ENCODE measurements around the gene HYAL2.
A peak's percentile ranks its signal among the peaks of the same experiment; 100 is the strongest.
"Not testable (repeated sequence)": the region's sequence is repeated elsewhere in the genome, so short reads cannot be mapped to it uniquely, and the experiment has no call there.

HYAL2 gene

GRCh38 chr3:50316657-50317242 lies 5.8 kb downstream of the HYAL2 start:
- peak overlapping the region; percentile 35 for H3K27ac Mint-ChIP-seq
- peaks cover 27% of the 10 kb centered on the region for H3K4me1 Mint-ChIP-seq (ENCODE audit: low read depth)
- H3K27me3 Mint-ChIP-seq = no peaks in the 10 kb centered on the region
- H3K4me3 Mint-ChIP-seq = peak overlapping the region; percentile 63
- no peaks in the 10 kb centered on the region for H3K9me3 Mint-ChIP-seq (ENCODE audit: low read depth)
- peaks cover 2% of the 10 kb centered on the region for H3K36me3 Mint-ChIP-seq

GRCh38 chr3:50314816-50315215 lies 7.7 kb downstream of the HYAL2 start:
- no peaks in the 10 kb centered on the region for H3K9me3 Mint-ChIP-seq (ENCODE audit: low read depth)
- peaks cover 20% of the 10 kb centered on the region for H3K4me1 Mint-ChIP-seq (ENCODE audit: low read depth)
- H3K36me3 Mint-ChIP-seq = peaks cover 2% of the 10 kb centered on the region
- H3K27ac Mint-ChIP-seq = no peak overlapping the region
- no peaks in the 10 kb centered on the region for H3K27me3 Mint-ChIP-seq
- no peak overlapping the region for H3K4me3 Mint-ChIP-seq

- no peak overlapping the region for H3K4me3 Mint-ChIP-seq
- no peaks in the 10 kb centered on the region for H3K9me3 Mint-ChIP-seq (ENCODE audit: low read depth)
- H3K27ac Mint-ChIP-seq = peak overlapping the region; percentile 8
- no peaks in the 10 kb centered on the region for H3K27me3 Mint-ChIP-seq
- peaks cover 2% of the 10 kb centered on the region for H3K36me3 Mint-ChIP-seq
- H3K4me1 Mint-ChIP-seq (ENCODE audit: low read depth) = peaks cover 19% of the 10 kb centered on the region
These were observed 8.2 kb downstream of the HYAL2 start for GRCh38 chr3:50314342-50314741.

GRCh38 chr3:50312041-50312440 lies 10.5 kb downstream of the HYAL2 start:
- not testable (repeated sequence) for H3K4me3 Mint-ChIP-seq; H3K27me3 Mint-ChIP-seq; H3K36me3 Mint-ChIP-seq; H3K27ac Mint-ChIP-seq; H3K9me3 Mint-ChIP-seq (ENCODE audit: low read depth)
- peaks cover 12% of the 10 kb centered on the region for H3K4me1 Mint-ChIP-seq (ENCODE audit: low read depth)

GRCh38 chr3:50304601-50305000 lies 17.9 kb downstream of the HYAL2 start:
- Mint-ChIP-seq H3K9me3 (ENCODE audit: low read depth) (no peaks in the 10 kb centered on the region), H3K36me3 (no peaks in the 10 kb centered on the region), H3K27me3 (no peaks in the 10 kb centered on the region), H3K4me1 (ENCODE audit: low read depth) (peaks cover 16% of the 10 kb centered on the region), H3K27ac (no peak overlapping the region), H3K4me3 (no peak overlapping the region)

GRCh38 chr3:50303013-50303815 lies 19.3 kb downstream of the HYAL2 start, which contains the start of gene HYAL1:
HYAL1 (minus strand) TSS chr3:50303574; CDS start chr3:50302956, 618 bp downstream.
- Mint-ChIP-seq H3K9me3 (ENCODE audit: low read depth) (no peaks in the 10 kb centered on the region), H3K4me1 (ENCODE audit: low read depth) (peaks cover 19% of the 10 kb centered on the region), H3K4me3 (no peak within 1 kb of the TSS), H3K27me3 (no peaks in the 10 kb centered on the region), H3K36me3 (no peaks in the 10 kb centered on the region), H3K27ac (no peak within 1 kb of the TSS)

GRCh38 chr3:50302095-50303012 lies 20.2 kb downstream of the HYAL2 start:
- Mint-ChIP-seq H3K27ac (no peak overlapping the region), H3K27me3 (no peaks in the 10 kb centered on the region), H3K36me3 (no peaks in the 10 kb centered on the region), H3K4me3 (no peak overlapping the region), H3K9me3 (ENCODE audit: low read depth) (no peaks in the 10 kb centered on the region), H3K4me1 (ENCODE audit: low read depth) (peaks cover 26% of the 10 kb centered on the region)

- H3K4me1 Mint-ChIP-seq (ENCODE audit: low read depth) = peaks cover 26% of the 10 kb centered on the region
- no peaks in the 10 kb centered on the region for H3K36me3 Mint-ChIP-seq
- H3K9me3 Mint-ChIP-seq (ENCODE audit: low read depth) = no peaks in the 10 kb centered on the region
- H3K4me3 Mint-ChIP-seq = peak overlapping the region; percentile 97
- no peaks in the 10 kb centered on the region for H3K27me3 Mint-ChIP-seq
- H3K27ac Mint-ChIP-seq = peak overlapping the region; percentile 98
These were observed 21.8 kb downstream of the HYAL2 start for GRCh38 chr3:50300681-50301254.

- Mint-ChIP-seq H3K36me3 (no peaks in the 10 kb centered on the region), H3K4me1 (ENCODE audit: low read depth) (peaks cover 26% of the 10 kb centered on the region), H3K9me3 (ENCODE audit: low read depth) (no peaks in the 10 kb centered on the region), H3K27ac (peak overlapping the region; percentile 98), H3K4me3 (peak overlapping the region; percentile 97), H3K27me3 (no peaks in the 10 kb centered on the region)
These were observed 22.4 kb downstream of the HYAL2 start for GRCh38 chr3:50299929-50300680.

GRCh38 chr3:50299638-50299928 lies 23.0 kb downstream of the HYAL2 start:
- peaks cover 24% of the 10 kb centered on the region for H3K4me1 Mint-ChIP-seq (ENCODE audit: low read depth)
- no peaks in the 10 kb centered on the region for H3K27me3 Mint-ChIP-seq

GRCh38 chr3:50298836-50299637 lies 23.5 kb downstream of the HYAL2 start, which contains the start of the genes HYAL3 and NAA80:
HYAL3 (minus strand) TSS chr3:50299405; CDS start chr3:50295602, 3,803 bp downstream.
NAA80 (minus strand) TSS chr3:50299405; CDS start chr3:50297463, 1,942 bp downstream.
- Mint-ChIP-seq H3K27ac (peak within 1 kb of the TSS; percentile 98), H3K36me3 (no peaks in the 10 kb centered on the region), H3K27me3 (no peaks in the 10 kb centered on the region), H3K9me3 (ENCODE audit: low read depth) (no peaks in the 10 kb centered on the region), H3K4me1 (ENCODE audit: low read depth) (peaks cover 22% of the 10 kb centered on the region), H3K4me3 (peak within 1 kb of the TSS; percentile 97)

More at GRCh38 chr3:50299638-50299928, 23.0 kb downstream of the HYAL2 start:
- peak overlapping the region; percentile 98 for H3K27ac Mint-ChIP-seq
- no peaks in the 10 kb centered on the region for H3K36me3 Mint-ChIP-seq
- H3K9me3 Mint-ChIP-seq (ENCODE audit: low read depth) = no peaks in the 10 kb centered on the region
- H3K4me3 Mint-ChIP-seq = peak overlapping the region; percentile 97

- peak overlapping the region; percentile 68 for H3K27ac Mint-ChIP-seq
- no peaks in the 10 kb centered on the region for H3K9me3 Mint-ChIP-seq (ENCODE audit: low read depth)
- H3K4me3 Mint-ChIP-seq = peak overlapping the region; percentile 97
- peaks cover 23% of the 10 kb centered on the region for H3K4me1 Mint-ChIP-seq (ENCODE audit: low read depth)
- H3K36me3 Mint-ChIP-seq = no peaks in the 10 kb centered on the region
- no peaks in the 10 kb centered on the region for H3K27me3 Mint-ChIP-seq
These were observed 24.4 kb downstream of the HYAL2 start for GRCh38 chr3:50297896-50298725.

GRCh38 chr3:50297384-50297775 lies 25.2 kb downstream of the HYAL2 start:
- no peaks in the 10 kb centered on the region for H3K27me3 Mint-ChIP-seq
- H3K4me3 Mint-ChIP-seq = peak overlapping the region; percentile 97
- no peaks in the 10 kb centered on the region for H3K36me3 Mint-ChIP-seq
- H3K4me1 Mint-ChIP-seq (ENCODE audit: low read depth) = peaks cover 29% of the 10 kb centered on the region
- no peaks in the 10 kb centered on the region for H3K9me3 Mint-ChIP-seq (ENCODE audit: low read depth)
- H3K27ac Mint-ChIP-seq = no peak overlapping the region
